EH (cell line): Measurements from ENCODE around the gene PCBD1.

Source experiments
- DNase-seq: peaks from one replicate; pipeline ENCODE4 v3.0.0-alpha.2; 2015; ENCODE audit warnings: low read depth

The PCBD1 gene

GRCh38 chr10:70902661-70903261 lies 14.4 kb upstream of the PCBD1 start:
- DNase-seq: no peak

GRCh38 chr10:70901276-70901878 lies 13.0 kb upstream of the PCBD1 start:
- no peak for DNase-seq

- DNase-seq: no peak
Measured at GRCh38 chr10:70899096-70899495, 10.7 kb upstream of the PCBD1 start.

- DNase-seq: no peak
Measured at GRCh38 chr10:70898687-70899086, 10.3 kb upstream of the PCBD1 start.

GRCh38 chr10:70896551-70896950 lies 8.2 kb upstream of the PCBD1 start:
- DNase-seq: no peak

GRCh38 chr10:70894416-70894815 lies 6.1 kb upstream of the PCBD1 start:
- DNase-seq: no peak

- DNase-seq: no peak
Measured at GRCh38 chr10:70893227-70894006, 5.1 kb upstream of the PCBD1 start.

- DNase-seq: no peak
Measured at GRCh38 chr10:70892631-70893030, 4.3 kb upstream of the PCBD1 start.

GRCh38 chr10:70891627-70892026 lies 3.3 kb upstream of the PCBD1 start:
- peak; percentile 45 for DNase-seq

- peak; percentile 41 for DNase-seq
Measured at GRCh38 chr10:70890917-70891431, 2.6 kb upstream of the PCBD1 start.

GRCh38 chr10:70889291-70889690 lies 926 bp upstream of the PCBD1 start:
- DNase-seq: no peak

- no peak for DNase-seq
Measured at GRCh38 chr10:70886921-70887665, 1.3 kb downstream of the PCBD1 start.

- no peak for DNase-seq
Measured at GRCh38 chr10:70885931-70886903, 2.1 kb downstream of the PCBD1 start.

- no peak for DNase-seq
Measured at GRCh38 chr10:70885481-70885880, 2.9 kb downstream of the PCBD1 start.

- DNase-seq: peak; percentile 67
Measured at GRCh38 chr10:70884741-70885140, 3.6 kb downstream of the PCBD1 start.

- peak; percentile 82 for DNase-seq
Measured at GRCh38 chr10:70880077-70880534, 8.3 kb downstream of the PCBD1 start.

- DNase-seq: no peak
Measured at GRCh38 chr10:70879207-70879606, 9.2 kb downstream of the PCBD1 start.

GRCh38 chr10:70874061-70874460 lies 14.3 kb downstream of the PCBD1 start:
- DNase-seq: peak; percentile 64

GRCh38 chr10:70872291-70872690 lies 16.1 kb downstream of the PCBD1 start:
- DNase-seq: no peak

- no peak for DNase-seq
Measured at GRCh38 chr10:70866424-70866823, 21.9 kb downstream of the PCBD1 start.

- no peak for DNase-seq
Measured at GRCh38 chr10:70864935-70865334, 23.4 kb downstream of the PCBD1 start.
